ENCODE measurements around the gene TAC3.

- TF ChIP-seq CTCF (IDR thresholded peaks at IDR 0.05; ENCODE audit: low read depth, low read length, poor library complexity, severe bottlenecking) = no peak
- TF ChIP-seq EZH2phosphoT487 (IDR thresholded peaks at IDR 0.05; ENCODE audit: borderline replicate concordance, low read length) = no peak
These were observed 42.1 kb upstream of the TAC3 start for GRCh38 chr12:57058454-57058853.

All from DOHH2 (cell line).